Measurements from ENCODE around the gene SPINK2.

Gene SPINK2

DNA sequence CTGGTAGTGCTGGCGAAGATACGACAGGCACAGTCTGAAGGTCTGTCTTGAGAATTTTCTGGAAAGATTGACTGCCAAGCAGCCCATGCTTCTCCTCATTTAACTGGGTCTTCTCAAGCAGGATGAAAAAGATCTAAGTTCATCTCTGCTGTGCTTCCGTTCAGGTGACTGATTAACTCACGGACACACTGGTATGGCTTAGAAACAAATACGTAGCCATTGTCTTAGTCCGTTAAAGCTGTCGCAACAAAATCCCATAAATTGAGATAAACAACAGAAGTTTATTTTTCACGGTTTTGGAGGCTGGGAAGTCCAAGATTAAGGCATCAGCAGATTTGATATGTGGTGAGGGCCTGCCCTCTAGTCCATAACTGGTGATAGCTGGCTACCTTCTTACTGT is 39.5 kb downstream of the SPINK2 start:
- no peak for TF ChIP-seq TAF1 (IDR thresholded peaks at IDR 0.05; ENCODE audit: borderline replicate concordance, insufficient read depth, low read length)
- TF ChIP-seq, protein P1, sequence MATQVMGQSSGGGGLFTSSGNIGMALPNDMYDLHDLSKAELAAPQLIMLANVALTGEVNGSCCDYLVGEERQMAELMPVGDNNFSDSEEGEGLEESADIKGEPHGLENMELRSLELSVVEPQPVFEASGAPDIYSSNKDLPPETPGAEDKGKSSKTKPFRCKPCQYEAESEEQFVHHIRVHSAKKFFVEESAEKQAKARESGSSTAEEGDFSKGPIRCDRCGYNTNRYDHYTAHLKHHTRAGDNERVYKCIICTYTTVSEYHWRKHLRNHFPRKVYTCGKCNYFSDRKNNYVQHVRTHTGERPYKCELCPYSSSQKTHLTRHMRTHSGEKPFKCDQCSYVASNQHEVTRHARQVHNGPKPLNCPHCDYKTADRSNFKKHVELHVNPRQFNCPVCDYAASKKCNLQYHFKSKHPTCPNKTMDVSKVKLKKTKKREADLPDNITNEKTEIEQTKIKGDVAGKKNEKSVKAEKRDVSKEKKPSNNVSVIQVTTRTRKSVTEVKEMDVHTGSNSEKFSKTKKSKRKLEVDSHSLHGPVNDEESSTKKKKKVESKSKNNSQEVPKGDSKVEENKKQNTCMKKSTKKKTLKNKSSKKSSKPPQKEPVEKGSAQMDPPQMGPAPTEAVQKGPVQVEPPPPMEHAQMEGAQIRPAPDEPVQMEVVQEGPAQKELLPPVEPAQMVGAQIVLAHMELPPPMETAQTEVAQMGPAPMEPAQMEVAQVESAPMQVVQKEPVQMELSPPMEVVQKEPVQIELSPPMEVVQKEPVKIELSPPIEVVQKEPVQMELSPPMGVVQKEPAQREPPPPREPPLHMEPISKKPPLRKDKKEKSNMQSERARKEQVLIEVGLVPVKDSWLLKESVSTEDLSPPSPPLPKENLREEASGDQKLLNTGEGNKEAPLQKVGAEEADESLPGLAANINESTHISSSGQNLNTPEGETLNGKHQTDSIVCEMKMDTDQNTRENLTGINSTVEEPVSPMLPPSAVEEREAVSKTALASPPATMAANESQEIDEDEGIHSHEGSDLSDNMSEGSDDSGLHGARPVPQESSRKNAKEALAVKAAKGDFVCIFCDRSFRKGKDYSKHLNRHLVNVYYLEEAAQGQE (IDR thresholded peaks at IDR 0.05; ENCODE audit: insufficient read depth in 1 of 2, low read depth in 2 of 2, low read length in 2 of 2): no peak
- TF ChIP-seq SIN3A (IDR thresholded peaks at IDR 0.05; ENCODE audit: borderline replicate concordance, insufficient read depth, low read length): no peak
- no peak for TF ChIP-seq FOXP2 (optimal IDR thresholded peaks at IDR 0.05; ENCODE audit: borderline replicate concordance, extremely low read depth, extremely low read length, insufficient read depth)
- no peak for TF ChIP-seq POLR2AphosphoS5 (IDR thresholded peaks at IDR 0.05; ENCODE audit: low read depth, low read length)

DNA sequence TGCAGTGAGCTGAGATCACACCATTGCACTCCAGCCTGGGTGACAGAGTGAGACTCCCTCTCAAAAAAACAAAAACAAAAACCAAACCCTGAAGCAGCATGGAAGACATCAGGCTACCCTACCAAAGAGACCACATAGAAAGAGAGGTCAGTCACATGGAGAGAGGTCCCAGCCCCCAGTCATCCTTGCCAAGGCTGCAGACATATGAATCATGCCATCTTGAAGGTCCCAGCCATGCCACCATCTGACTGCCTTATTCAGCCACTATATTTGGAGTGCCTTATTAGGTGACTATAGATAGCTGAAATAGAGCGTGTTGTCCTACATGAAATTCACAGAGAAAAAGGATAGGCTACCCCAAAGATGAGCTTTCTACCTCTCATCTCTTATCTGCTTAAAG is 48.2 kb downstream of the SPINK2 start:
- TF ChIP-seq TAF1 (IDR thresholded peaks at IDR 0.05; ENCODE audit: borderline replicate concordance, insufficient read depth, low read length) (no peak), FOXP2 (optimal IDR thresholded peaks at IDR 0.05; ENCODE audit: borderline replicate concordance, extremely low read depth, extremely low read length, insufficient read depth) (no peak), POLR2AphosphoS5 (IDR thresholded peaks at IDR 0.05; ENCODE audit: low read depth, low read length) (no peak), SIN3A (IDR thresholded peaks at IDR 0.05; ENCODE audit: borderline replicate concordance, insufficient read depth, low read length) (no peak)
- TF ChIP-seq, protein P1 (IDR thresholded peaks at IDR 0.05; ENCODE audit: insufficient read depth in 1 of 2, low read depth in 2 of 2, low read length in 2 of 2): no peak

DNA sequence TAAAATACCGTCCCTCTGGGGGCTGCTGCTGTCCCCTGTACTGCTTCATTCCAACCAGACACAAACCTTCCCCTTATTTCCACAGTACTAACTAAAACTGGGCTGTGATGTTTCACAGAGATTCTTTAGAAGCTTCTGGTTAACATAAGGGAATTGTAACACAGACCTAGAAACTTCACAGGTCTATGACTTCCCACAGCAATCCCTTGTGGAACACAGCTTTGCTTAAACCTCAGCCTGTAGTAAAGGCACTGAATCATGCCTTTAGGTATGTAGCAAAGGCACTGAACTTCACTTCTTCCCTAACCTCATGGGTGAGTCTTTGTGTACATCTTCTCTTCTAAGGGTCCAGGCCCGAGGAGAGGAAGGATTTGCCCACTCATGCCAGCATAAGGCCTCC is 49.4 kb downstream of the SPINK2 start:
- TF ChIP-seq FOXP2 (optimal IDR thresholded peaks at IDR 0.05; ENCODE audit: borderline replicate concordance, extremely low read depth, extremely low read length, insufficient read depth) (no peak), SIN3A (IDR thresholded peaks at IDR 0.05; ENCODE audit: borderline replicate concordance, insufficient read depth, low read length) (no peak), TAF1 (IDR thresholded peaks at IDR 0.05; ENCODE audit: borderline replicate concordance, insufficient read depth, low read length) (no peak), POLR2AphosphoS5 (IDR thresholded peaks at IDR 0.05; ENCODE audit: low read depth, low read length) (no peak)

DNA sequence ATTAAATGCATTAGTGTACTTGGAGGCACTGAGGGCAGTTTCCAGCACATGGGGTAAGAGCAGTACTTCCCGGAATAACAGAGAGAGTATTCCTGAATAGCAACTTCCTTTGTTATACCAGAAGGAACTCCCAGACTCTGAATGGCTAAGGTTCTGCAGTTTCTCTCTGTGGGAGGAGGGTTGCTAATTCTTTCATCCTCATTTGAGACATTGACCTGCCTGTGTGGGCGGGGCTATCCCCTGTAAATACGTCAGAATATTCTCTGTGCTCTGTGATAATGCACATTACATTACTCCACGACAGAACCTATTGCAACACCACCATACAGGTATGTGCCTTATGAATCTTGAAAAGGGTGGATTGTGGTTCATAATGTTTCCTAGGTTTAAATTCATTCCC is 52.7 kb downstream of the SPINK2 start:
- TF ChIP-seq POLR2AphosphoS5 (IDR thresholded peaks at IDR 0.05; ENCODE audit: low read depth, low read length) (no peak), FOXP2 (optimal IDR thresholded peaks at IDR 0.05; ENCODE audit: borderline replicate concordance, extremely low read depth, extremely low read length, insufficient read depth) (no peak), SIN3A (IDR thresholded peaks at IDR 0.05; ENCODE audit: borderline replicate concordance, insufficient read depth, low read length) (no peak), TAF1 (IDR thresholded peaks at IDR 0.05; ENCODE audit: borderline replicate concordance, insufficient read depth, low read length) (no peak)
- TF ChIP-seq, protein P1 (IDR thresholded peaks at IDR 0.05; ENCODE audit: insufficient read depth in 1 of 2, low read depth in 2 of 2, low read length in 2 of 2): no peak

DNA sequence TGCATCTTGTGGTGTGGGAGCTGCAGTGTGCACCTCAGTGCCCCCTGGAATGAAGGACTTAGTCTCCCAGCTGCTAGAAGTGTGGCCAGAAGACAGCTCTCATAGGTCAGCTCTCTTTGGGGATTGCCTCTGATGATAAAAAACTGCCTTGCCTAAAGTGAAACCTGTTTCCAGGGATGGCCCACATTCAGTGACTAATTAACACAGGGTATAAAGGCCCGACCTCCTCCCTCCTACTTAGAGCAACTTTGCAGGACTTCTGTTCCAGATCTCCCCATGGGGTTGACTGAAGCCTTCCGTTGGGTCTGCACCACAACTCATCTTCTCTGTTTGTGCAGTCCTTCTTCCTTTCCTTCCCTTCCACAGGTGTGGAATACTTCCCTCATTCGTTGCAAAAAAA is 53.2 kb downstream of the SPINK2 start:
- TF ChIP-seq, protein P1 (IDR thresholded peaks at IDR 0.05; ENCODE audit: insufficient read depth in 1 of 2, low read depth in 2 of 2, low read length in 2 of 2): no peak
- no peak for TF ChIP-seq TAF1 (IDR thresholded peaks at IDR 0.05; ENCODE audit: borderline replicate concordance, insufficient read depth, low read length)
- no peak for TF ChIP-seq POLR2AphosphoS5 (IDR thresholded peaks at IDR 0.05; ENCODE audit: low read depth, low read length)
- no peak for TF ChIP-seq SIN3A (IDR thresholded peaks at IDR 0.05; ENCODE audit: borderline replicate concordance, insufficient read depth, low read length)
- TF ChIP-seq FOXP2 (optimal IDR thresholded peaks at IDR 0.05; ENCODE audit: borderline replicate concordance, extremely low read depth, extremely low read length, insufficient read depth): no peak

All from PFSK-1 (cell line).